ENCODE data around the gene CASK.
A peak's percentile ranks its signal among the peaks of the same experiment; 100 is the strongest.
"Not testable (repeated sequence)": the region's sequence is repeated elsewhere in the genome, so short reads cannot be mapped to it uniquely, and the experiment has no call there.

CASK gene

DNA sequence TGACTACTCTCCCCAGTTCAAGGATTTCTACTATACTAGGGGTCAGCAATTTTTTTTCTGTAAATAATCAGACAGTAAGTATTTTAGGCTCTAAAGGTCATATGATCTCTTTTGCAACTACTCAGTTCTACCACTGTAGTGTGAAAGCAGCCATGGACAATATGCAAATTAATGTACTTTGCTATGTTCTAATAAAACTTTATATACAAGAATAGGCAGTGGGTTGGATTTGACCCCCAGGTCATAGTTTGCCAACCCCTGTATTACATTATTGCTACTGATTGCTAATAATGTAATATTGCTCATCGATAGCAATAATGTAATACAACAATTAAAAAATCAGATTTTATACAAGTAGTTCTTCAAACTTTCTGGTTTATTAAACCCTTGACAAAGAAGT lies 293.8 kb downstream of the CASK start:
- no peak for DNase-seq (ENCODE audit: low spot score)

DNA sequence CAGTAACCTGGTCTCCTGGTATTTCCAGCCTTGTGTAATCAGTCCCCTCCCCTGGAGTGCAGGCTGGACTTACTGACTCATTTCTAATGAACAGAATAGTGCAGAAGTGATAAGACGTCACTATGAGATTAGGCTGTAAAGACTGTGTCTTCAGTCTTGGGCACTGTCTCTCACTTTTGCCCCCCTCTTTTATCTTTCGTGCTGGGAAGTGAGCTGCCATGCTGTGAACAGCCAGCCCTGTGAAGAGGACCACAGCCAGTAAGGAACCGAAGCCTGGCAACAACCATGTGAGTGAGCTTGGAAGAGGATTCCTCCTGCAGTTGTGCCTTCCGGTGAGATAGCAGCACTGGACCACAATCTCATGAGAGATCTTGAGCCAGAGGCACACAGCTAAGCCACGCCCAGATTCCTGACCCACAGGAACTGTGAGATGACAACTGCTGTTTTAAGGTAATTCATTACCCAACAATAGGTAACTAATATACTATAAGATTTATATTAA lies 302.1 kb downstream of the CASK start:
- no peak for DNase-seq (ENCODE audit: low spot score)

DNA sequence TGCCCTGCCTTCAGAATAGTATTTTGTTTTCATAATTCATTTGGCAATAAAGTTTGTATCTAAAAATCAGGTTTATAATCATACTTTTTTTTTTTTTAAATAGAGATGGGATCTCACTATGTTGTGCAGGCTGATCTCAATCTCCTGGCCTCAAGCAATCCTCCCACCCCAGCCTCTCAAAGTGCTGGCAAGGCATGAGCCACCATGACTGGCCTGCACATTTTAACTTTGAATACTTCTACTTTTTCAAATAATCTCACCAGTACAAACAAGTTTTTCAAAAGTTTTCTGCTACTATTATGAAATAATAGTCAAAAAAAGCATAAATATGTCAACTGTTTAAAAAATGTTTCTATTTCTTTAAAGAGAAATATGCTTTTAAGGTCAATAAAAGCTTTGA lies 304.1 kb downstream of the CASK start:
- DNase-seq (ENCODE audit: low spot score) = no peak

DNA sequence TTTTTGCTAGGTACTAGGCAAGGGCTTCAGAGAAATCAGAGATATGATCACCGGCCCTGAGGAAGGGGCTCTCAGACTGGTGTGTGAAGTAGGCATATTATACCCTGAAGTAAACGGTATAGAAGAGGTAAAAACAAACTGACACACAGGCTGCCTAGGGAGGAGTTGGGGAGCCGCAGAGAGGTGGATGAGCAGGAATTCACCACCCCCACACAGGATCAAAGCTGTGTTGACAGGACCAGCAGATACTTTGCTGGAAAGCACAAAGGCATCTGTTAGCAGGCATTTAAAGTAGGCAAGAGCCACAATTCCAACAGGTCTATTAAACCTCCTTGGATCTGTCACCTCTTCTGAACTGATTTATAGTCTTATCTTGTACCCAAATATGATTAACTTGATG lies 306.4 kb downstream of the CASK start:
- DNase-seq (ENCODE audit: low spot score) = no peak

DNA sequence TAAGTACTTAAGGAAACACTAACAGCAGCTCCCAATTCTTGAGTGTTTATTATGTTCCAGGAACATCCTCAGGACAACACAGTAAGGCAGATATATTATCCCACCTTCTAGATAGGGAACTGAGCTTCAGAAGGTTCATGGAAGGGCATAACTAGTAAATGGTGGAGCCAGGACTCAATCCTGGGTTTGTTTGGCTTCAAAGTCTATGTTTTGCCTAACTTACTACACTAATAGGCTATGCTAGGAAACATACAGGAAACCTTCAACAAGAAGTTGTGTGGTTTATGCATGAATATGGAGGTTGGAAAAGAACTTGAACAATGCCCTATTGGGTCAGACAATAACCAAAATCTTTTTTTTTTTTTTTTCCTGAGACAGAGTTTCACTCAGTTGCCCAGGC lies 307.1 kb downstream of the CASK start:
- DNase-seq (ENCODE audit: low spot score) = no peak

DNA sequence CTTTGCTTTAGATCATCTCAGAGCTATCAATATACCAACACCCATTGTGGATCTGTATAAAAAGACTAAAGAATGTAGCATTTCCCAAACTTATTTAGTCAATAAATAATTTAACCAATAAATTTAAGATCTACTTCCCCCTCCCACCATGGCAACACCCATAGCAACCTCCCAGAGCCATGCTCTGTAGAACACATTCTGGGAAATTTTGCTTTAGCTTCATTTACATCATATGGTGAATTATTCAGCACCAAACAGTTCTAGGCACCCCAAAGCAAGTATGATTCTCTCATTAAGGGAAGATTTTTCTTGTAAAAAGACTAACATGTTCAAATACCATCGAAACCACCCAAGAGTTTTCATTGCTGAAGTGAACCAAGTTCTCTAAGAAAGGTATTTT lies 315.1 kb downstream of the CASK start:
- DNase-seq (ENCODE audit: low spot score) = no peak

DNA sequence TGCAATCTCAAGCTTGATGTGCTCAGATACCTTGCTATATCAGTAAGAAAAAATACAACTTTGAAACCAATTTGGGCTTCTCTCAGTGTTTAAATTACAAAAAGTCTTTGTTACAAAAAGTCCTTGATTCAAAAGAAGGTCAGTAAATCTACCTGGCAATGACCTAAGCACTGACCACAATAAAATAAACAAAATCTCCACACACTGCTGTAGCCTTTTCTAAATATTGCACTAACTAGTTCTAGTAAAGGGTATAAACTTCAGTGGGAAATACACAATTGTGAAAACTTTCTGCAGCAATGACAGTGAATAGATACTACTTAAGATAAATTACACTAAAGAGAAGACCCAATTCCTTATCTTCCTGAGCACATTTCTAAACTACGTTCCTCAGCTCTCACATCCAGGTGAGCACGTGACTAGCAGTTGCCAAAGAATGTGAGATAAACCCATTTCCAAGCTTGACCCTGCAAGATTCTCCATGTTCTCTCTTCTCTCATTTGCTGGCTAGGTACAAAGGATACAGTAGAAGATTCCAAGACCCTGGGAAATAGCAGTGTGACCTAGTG lies 316.0 kb downstream of the CASK start:
- no peak for DNase-seq (ENCODE audit: low spot score)

DNA sequence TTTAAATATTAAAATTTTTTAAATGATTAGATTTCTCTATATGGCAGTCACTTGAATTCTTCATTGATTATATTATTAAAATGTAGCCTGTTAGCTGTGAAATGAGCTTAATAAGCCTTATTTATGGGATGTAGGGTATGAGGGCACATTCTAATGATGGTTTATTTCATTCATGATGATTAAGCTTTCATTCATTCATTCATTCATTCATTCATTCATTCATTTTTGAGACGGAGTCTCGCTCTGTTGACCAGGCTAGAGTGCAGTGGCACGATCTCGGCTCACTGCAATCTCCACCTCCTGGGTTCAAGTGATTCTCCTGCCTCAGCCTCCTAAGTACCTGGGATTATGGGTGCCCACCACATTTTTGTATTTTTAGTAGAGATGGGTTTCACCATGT lies 317.3 kb downstream of the CASK start:
- not testable (repeated sequence) for DNase-seq (ENCODE audit: low spot score)

DNA sequence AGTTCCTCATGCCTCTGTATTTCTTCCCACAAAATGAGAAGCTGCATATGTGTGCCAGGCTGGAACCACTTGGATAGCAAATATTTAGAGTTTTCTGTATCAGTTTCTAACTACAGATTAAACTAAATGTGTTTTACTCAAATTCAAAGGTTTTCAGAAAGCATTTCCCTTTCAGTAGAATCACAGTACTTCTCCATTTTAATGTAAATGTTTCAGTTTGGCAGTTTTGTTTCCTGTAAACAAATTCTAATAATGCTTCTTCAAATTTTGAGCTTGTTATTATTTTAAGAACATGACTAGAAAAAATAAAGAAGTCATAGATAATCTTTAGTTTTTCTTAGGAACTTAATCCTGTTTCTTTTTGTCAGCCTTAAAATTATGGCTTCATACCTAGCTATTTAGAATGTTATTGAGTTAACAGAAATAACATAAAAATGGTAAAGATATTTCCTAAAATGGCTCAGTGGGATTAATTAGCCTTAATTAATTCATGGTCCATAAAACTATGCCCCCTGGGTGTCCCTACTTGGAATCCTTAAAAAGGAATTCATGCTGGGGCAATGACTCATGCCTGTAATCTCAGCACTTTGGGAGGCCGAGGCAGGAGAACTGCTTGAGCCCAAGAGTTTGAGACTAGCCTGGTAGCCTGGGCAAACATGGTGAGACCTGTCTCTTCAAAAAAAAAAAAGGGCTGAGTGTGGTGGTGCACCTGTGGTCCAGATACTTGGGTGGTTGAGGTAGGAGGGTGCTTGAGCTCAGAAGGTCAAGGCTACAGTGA lies 318.4 kb downstream of the CASK start:
- no peak for DNase-seq (ENCODE audit: low spot score)

DNA sequence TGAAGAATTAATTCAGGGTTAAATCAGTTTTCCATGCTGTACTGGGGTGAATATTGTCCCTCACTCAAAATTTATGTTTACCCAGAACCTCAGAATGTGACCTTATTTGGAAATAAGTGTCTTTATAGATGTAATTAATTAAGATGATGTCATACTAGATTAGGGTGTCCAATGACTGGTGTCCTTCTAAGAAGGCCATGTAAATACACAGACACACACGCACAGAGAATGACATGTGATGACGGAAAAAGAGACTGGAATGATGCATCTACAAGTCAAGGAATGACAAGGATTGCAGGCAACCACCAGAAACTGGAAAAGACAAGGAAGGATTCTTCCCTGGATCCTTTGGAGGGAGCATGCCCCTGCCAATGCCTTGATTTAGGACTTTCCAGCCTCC lies 319.2 kb downstream of the CASK start:
- DNase-seq (ENCODE audit: low spot score) = no peak

DNA sequence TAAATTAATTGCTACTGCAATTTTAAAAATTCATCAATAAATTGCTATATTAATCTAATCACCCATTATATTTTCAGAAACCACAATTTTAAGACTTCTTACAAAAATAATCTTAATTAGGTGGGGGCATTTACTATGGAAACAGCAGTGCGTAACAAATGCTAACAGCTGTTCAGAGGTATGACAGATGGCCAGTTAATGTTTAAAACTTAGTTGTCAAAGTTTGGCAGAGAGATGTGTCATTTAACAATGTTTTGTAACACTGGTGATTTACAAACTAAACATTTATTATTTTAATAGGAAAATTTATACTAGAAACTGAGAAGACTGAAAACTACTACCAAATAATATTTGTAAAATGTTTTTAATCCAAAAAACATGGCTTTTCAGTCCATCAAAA lies 319.8 kb downstream of the CASK start:
- DNase-seq (ENCODE audit: low spot score) = no peak

DNA sequence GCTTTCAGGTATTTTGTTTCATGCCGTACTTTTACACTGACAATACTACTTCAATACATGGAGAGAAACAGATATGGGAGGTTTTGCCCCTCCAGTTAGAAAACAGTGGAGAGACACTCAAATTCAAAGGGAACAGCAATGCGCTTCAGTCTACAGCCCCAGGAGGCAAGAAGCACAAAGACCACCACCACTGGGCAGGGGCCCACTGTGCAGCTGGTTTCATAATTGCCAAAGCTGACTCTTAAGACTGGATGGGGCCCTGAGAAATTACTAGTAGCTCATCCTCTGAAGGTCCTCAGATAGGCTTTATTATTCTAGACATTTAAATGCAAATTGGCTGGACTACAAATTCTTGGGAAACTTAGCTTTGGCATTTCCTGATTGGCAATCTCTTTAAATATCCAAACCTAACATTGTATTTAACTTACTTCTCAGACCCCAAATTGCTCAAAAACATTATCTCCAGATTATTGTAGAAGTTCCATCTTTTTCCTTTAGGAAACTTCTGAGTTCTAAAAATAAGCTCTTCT lies 320.5 kb downstream of the CASK start:
- DNase-seq (ENCODE audit: low spot score) = peak; percentile 2

DNA sequence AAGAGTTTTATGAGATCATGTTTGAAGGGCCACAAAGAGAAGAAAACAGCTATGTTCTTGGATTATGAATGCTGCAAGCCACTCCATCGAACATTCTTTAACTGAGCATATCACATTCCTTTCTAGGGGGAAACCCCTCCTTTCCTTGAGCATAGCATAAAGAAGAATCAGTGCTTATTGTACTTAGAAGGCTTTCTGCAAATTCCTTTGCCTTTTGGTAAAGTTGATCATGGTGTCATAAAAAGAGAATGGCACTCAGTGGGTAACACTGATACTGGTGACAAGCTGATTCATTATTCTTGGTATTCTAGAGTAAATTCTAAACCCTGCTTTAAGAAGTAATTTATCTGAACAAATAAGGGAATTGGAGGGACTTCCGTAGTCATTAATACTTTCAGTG lies 323.1 kb downstream of the CASK start:
- peak; percentile 55 for DNase-seq (ENCODE audit: low spot score)

DNA sequence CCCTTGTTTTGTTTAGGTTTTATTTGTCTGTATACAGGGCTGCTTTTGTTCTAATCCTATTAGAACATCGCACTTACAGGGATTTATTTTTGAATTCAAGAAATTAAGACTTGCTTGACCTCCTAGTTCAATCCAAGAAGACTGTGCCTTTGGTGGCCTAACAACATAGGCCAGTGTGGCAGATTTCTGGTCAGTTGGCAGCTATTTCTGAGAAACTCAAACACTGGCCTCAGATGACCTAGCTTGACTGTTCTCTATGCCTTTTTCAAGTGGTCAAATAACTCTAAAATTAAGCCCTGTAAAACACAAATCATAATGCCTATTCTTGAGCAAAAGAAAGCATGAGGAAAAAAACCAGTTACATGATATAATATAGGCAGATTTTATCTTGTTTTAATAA lies 323.8 kb downstream of the CASK start:
- DNase-seq (ENCODE audit: low spot score) = no peak

DNA sequence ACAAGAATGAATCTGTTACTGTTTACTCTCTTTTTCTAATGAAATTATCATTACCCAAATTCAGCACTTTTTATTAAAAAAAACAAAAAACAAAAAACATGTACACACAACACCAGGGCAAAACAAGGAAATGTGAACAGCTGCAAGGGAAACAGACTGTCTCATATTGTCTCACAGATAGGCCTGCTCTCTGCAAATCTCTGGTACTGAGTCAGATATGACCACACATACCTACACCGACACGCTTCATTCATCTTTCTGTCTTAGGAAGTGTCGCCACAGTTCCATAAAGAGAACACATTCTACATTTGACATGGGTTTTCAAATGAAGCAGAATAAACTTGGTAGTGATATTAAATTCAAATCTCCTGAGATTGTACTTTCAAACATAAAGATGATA lies 326.8 kb downstream of the CASK start:
- no peak for DNase-seq (ENCODE audit: low spot score)

DNA sequence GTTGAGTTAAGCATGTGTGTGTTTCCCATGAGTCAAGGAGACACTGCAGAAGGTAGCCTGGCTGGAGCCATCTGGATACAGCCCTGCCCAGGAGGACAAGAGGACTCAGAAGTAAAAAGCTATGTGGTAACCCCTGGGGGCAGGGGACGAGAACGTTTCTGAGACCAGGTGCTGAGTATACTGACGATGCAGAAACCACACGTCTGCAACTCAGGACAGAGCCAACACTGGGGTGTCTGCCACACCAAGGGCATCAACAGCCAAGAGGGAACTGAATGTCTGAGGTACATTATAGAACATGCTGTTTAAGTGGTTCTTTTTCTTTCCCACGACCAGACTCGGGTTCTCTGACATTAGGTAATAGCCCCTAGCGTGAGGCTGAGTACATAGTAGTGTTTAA lies 328.7 kb downstream of the CASK start:
- DNase-seq (ENCODE audit: low spot score) = no peak

DNA sequence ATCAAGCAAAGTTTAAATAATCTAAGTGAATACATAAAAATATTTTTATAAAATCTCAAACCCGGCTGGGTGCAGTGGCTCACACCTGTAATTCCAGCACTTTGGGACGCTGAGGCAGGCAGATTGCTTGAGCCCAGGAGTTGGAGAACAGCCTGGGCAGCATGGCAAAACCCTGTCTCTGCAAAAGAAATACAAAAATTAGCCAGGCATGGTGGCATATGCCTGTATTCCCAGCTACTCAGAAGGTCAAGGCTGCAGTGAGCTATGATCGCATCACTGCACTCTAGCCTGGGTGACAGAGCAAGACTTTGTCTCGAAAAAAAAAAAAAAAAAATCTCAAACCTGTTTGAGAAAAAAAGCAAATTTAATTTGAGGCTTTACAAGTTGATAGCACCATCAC lies 331.4 kb downstream of the CASK start:
- no peak for DNase-seq (ENCODE audit: low spot score)

DNA sequence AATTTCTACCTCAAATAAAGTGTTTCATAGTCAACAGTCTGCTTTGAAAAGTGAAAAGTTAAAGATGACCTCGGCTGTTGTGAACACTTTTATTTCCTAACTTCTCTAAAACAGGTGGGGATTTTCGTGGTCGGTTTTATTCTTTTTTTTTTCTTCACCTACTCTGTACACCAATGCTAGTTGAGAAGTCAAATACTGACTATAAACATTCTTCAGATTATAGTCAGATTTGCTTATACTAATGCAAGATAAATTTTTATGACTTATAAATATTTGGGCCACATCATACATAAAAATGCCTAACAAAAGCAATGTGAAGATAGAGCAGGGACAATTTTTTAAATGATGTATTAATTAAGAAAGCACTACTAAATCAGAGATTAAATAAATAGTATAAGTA lies 332.7 kb downstream of the CASK start:
- DNase-seq (ENCODE audit: low spot score) = no peak

DNA sequence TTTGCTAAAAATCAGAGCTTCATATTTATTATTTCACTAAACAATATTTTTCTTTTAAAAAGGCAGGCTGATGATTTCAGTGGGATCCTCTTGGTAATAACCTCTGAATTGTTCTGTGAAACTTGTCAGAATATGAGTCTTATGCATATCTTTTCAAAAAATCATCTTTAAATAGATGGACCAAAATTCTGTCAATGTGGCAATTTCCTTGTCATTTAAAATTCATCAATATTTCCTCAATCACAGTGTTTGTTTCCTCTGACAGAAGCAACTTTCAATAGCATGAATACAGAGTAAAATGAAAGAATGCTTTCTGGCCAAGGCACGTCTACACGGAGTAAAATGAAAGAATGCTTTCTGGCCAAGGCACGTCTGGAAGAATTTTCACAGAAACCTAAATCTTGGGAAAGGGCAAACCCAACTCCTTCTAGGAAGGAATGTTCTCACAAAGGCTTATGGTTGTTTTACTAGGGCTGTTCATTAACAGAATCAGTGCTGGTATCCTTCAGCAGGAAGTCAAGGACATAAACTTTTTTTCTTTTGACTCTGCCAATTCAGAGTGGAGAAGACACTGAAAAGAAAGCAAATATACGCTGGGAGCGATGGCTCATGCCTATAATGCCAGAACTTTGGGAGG lies 333.6 kb downstream of the CASK start:
- peak; percentile 32 for DNase-seq (ENCODE audit: low spot score)

DNA sequence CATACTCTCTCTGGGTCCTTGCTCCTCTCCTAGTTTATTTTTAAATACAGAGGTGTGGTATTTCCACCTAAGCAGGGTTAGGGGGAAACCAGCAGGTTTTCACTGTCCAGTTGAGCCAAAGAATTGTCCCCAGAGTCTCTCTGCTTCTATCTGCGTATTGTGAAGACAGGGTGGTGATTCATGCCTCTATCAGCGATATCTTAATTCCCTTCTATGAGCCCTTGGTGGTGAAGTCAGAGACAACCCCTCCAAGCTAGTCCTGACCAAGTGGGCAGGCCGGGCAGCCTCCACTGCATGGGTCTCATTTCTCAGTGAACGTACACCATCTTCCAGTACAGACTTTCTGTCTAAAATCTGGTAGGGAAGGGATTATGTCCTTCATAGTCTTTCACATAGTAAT lies 335.1 kb downstream of the CASK start:
- no peak for DNase-seq (ENCODE audit: low spot score)

DNA sequence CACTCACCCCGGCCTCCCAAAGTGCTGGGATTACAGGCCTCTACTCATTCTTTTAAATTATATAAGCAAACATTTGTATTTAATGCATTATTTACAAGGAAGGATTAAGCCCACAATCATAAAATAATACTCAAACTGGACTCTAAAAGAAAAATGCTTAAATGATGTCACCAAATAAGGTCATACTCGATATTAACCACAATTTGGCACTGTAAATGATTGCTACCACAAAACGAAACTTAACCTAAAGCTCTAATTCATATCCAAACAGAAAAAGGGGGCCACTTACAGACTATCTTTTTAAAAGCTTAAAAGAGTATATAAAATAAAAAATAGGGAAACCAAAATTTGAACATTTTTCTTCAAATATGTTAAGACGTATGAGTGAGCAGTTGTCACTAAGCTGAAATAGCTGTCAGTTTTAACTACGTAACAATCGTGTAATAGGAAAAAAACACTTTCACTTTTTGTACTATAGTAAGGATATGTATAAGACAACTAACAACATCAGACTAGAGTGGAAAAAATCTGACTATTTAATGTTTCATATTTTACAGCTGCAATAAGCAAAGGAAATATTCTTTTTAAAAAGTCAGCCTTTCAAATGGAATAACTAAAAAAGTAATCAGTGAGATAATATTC lies 342.8 kb downstream of the CASK start:
- DNase-seq (ENCODE audit: low spot score) = no peak

DNA sequence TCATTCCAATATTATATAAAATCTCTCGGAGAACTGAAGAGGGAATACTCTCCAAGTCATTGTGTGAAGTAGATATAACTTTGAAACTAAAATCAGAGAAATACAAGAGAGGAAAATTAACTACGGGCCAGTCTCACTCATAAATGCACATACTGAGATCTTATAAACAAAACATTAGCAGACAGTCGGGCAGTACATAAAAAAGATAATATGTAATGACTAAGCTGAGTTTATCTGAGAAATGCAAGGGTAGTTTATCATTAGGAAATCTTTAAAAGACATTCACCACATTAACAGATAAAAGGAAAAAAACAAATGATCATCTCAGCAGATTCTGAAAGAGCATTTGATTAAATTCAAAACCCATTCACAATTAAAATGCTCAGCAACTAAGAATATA lies 359.5 kb downstream of the CASK start:
- DNase-seq (ENCODE audit: low spot score) = no peak

DNA sequence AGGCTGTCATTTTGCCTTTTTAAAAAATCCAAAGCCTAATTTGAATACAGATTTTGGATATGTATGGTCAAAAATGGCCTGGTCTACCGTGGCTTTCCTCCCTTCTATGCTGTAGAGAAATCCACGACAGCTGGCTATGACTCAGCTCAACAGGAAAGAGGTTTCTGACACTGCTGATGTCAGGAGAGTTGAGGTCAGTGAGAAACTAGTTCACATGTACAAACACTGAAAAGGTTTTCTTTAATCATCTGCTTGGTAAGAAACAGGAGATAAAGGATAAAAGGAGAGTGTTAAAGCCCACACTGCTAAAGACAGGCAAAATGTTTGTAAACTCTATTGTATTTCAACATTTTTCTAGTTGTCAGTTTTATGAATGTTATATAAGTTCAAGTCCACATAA lies 362.3 kb downstream of the CASK start:
- peak; percentile 50 for DNase-seq (ENCODE audit: low spot score)

All from GM03348 (cell line).